ENCODE data around the gene FUCA2. TPM values are rescaled to one million over a fixed set of nuclear protein-coding genes. Genes with fewer than 3 reads are reported as not detected.

The FUCA2 gene
- total RNA-seq, 1 experiment from 2014 or later, result 72.1 TPM

DNA sequence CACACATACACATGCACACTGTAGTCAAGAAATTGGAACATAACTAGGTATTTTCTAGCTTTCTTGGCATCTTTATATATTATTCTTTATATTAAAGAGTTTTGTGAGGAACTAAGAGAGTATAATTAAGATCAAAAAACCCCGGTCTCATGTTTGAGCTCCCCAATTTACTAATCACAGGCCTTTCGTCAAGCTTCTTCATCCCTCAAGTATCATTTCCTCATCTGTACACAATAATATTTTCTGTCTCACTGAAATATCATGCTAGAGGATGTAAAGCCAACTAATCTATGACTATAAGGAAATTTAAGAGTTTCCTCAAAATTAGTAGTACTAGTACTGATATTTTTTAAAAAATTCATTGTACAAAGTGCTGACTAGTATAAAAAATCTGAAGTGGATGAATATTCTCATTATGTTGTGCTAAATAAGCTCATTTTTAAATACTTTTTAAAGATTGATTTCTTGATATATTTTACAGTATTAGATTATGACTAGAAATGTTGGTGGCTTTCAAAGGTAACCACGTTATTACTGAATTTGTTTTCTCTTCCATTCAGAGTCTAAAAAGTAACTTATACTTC, 32.9 kb downstream of the FUCA2 start:
- no peaks in the 10 kb centered on the region for H3K27me3 Mint-ChIP-seq (ENCODE audit: low read depth)
- no peaks in the 10 kb centered on the region for H3K79me1 ChIP-seq (ENCODE audit: insufficient read depth, low read depth, low read length, poor library complexity, severe bottlenecking)
- H3K18ac ChIP-seq (ENCODE audit: insufficient read length, low read depth, low read length), result no peak overlapping the region
- no peak overlapping the region for H3T11ph ChIP-seq (ENCODE audit: low read length)
- no peak overlapping the region for H4K8ac ChIP-seq (replicated peaks; ENCODE audit: insufficient read length, low read depth, low read length)
- TF ChIP-seq, protein P1, sequence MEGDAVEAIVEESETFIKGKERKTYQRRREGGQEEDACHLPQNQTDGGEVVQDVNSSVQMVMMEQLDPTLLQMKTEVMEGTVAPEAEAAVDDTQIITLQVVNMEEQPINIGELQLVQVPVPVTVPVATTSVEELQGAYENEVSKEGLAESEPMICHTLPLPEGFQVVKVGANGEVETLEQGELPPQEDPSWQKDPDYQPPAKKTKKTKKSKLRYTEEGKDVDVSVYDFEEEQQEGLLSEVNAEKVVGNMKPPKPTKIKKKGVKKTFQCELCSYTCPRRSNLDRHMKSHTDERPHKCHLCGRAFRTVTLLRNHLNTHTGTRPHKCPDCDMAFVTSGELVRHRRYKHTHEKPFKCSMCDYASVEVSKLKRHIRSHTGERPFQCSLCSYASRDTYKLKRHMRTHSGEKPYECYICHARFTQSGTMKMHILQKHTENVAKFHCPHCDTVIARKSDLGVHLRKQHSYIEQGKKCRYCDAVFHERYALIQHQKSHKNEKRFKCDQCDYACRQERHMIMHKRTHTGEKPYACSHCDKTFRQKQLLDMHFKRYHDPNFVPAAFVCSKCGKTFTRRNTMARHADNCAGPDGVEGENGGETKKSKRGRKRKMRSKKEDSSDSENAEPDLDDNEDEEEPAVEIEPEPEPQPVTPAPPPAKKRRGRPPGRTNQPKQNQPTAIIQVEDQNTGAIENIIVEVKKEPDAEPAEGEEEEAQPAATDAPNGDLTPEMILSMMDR (conservative IDR thresholded peaks at IDR 0.05), result no peak
- no peaks in the 10 kb centered on the region for H3K27me3 ChIP-seq (ENCODE audit: insufficient read depth, low read length)
- no CpG with 5 or more reads among the region's 3 CpGs for WGBS (ENCODE audit: extremely low coverage, insufficient read length, low lambda C conversion rate)
- H2BK120ac ChIP-seq (ENCODE audit: low read depth, low read length, poor library complexity, severe bottlenecking), result no peak overlapping the region
- no peak overlapping the region for H2BK12ac ChIP-seq (ENCODE audit: insufficient read length, low read depth, low read length)
- no peaks in the 10 kb centered on the region for H3K4me1 ChIP-seq (ENCODE audit: insufficient read depth, low read length)
- no peaks in the 10 kb centered on the region for H3K23me2 ChIP-seq (ENCODE audit: insufficient read length, low read depth, low read length, poor library complexity, severe bottlenecking)
- H3K4me2 ChIP-seq (ENCODE audit: insufficient read depth, insufficient read length, low read length), result no peak overlapping the region
- no peak overlapping the region for H3K27ac Mint-ChIP-seq
- H2AK5ac ChIP-seq (ENCODE audit: insufficient read length, low read length), result no peak overlapping the region
- H3K23ac ChIP-seq (ENCODE audit: insufficient read length, low read depth, low read length), result no peak overlapping the region
- H3K4me3 Mint-ChIP-seq, result no peak overlapping the region
- no peak overlapping the region for H3K27ac ChIP-seq (ENCODE audit: insufficient read length, low read depth, low read length)
- peaks cover 0 to 9% (median 5%) of the 10 kb centered on the region in 3 experiments; a peak in 3 of 7 replicates for H3K36me3 Mint-ChIP-seq (ENCODE audit: insufficient read depth in 1 of 3, low read depth in 3 of 3)
- H3K14ac ChIP-seq (ENCODE audit: insufficient read depth, low read length), result no peak overlapping the region
- no peak overlapping the region for H2AFZ ChIP-seq (ENCODE audit: low read length)
- no peak for DNase-seq
- no peak overlapping the region for H4K91ac ChIP-seq (ENCODE audit: insufficient read length, low read depth, low read length)
- no peak overlapping the region for H2BK5ac ChIP-seq (ENCODE audit: insufficient read length, low read length)
- no peaks in the 10 kb centered on the region for H3K79me2 ChIP-seq (ENCODE audit: insufficient read depth, low read length)
- H3K9me3 Mint-ChIP-seq, result no peaks in the 10 kb centered on the region
- H3K4ac ChIP-seq (ENCODE audit: low read depth, low read length), result no peak overlapping the region
- H3K9me3 ChIP-seq (ENCODE audit: control insufficient read depth, low read depth, low read length), result no peaks in the 10 kb centered on the region
- no peak overlapping the region for H3K9ac ChIP-seq (ENCODE audit: extremely low read depth, insufficient read length, low read length)
- peaks cover 5 to 9% of the 10 kb centered on the region in 2 experiments; a peak in 2 of 4 replicates for H3K4me1 Mint-ChIP-seq
- H2BK15ac ChIP-seq (ENCODE audit: low read depth, low read length), result no peak overlapping the region
- H4K20me1 ChIP-seq (ENCODE audit: control insufficient read depth, insufficient read depth, insufficient read length), result no peaks in the 10 kb centered on the region
- no peak overlapping the region for H3K56ac ChIP-seq (ENCODE audit: insufficient read length, low read depth, low read length)
- no peak overlapping the region for H4K5ac ChIP-seq (ENCODE audit: insufficient read length, low read depth, low read length)
- no peak overlapping the region for H2BK20ac ChIP-seq (ENCODE audit: low read depth, low read length, poor library complexity, severe bottlenecking)
